ENCODE data around the gene CLIP3.

The CLIP3 gene

GRCh38 chr19:35977446-35978222 lies 55.0 kb downstream of the CLIP3 start:
- Histone ChIP-seq H3K27ac (ENCODE audit: insufficient read depth, low read length, poor library complexity, severe bottlenecking) (no peak overlapping the region), H3K9me3 (ENCODE audit: control insufficient read depth, low read length) (no peaks in the 10 kb centered on the region), H3K36me3 (ENCODE audit: control insufficient read depth, insufficient read depth, low read length) (no peaks in the 10 kb centered on the region), H3K4me3 (ENCODE audit: insufficient read depth, low read depth, low read length, poor library complexity, severe bottlenecking) (no peak overlapping the region), H3K4me1 (ENCODE audit: control insufficient read depth, insufficient read depth, low read length, poor library complexity, severe bottlenecking) (no peaks in the 10 kb centered on the region), H3K27me3 (replicated peaks; ENCODE audit: control insufficient read depth, insufficient read depth, low read length, poor library complexity, severe bottlenecking) (no peaks in the 10 kb centered on the region)
- DNase-seq, result no peak

- H3K27me3 ChIP-seq (replicated peaks; ENCODE audit: control insufficient read depth, insufficient read depth, low read length, poor library complexity, severe bottlenecking), result no peaks in the 10 kb centered on the region
Observed at GRCh38 chr19:35975608-35976214, 57.0 kb downstream of the CLIP3 start.

GRCh38 chr19:35973487-35973886 lies 59.2 kb downstream of the CLIP3 start:
- no peak for DNase-seq
- Histone ChIP-seq H3K4me3 (ENCODE audit: insufficient read depth, low read depth, low read length, poor library complexity, severe bottlenecking) (no peak overlapping the region), H3K27ac (ENCODE audit: insufficient read depth, low read length, poor library complexity, severe bottlenecking) (no peak overlapping the region), H3K36me3 (ENCODE audit: control insufficient read depth, insufficient read depth, low read length) (no peaks in the 10 kb centered on the region), H3K27me3 (replicated peaks; ENCODE audit: control insufficient read depth, insufficient read depth, low read length, poor library complexity, severe bottlenecking) (no peaks in the 10 kb centered on the region), H3K9me3 (ENCODE audit: control insufficient read depth, low read length) (no peaks in the 10 kb centered on the region), H3K4me1 (ENCODE audit: control insufficient read depth, insufficient read depth, low read length, poor library complexity, severe bottlenecking) (no peaks in the 10 kb centered on the region)

More at GRCh38 chr19:35975608-35976214, 57.0 kb downstream of the CLIP3 start:
- Histone ChIP-seq H3K9me3 (ENCODE audit: control insufficient read depth, low read length) (no peaks in the 10 kb centered on the region), H3K27ac (ENCODE audit: insufficient read depth, low read length, poor library complexity, severe bottlenecking) (no peak overlapping the region), H3K4me3 (ENCODE audit: insufficient read depth, low read depth, low read length, poor library complexity, severe bottlenecking) (no peak overlapping the region), H3K4me1 (ENCODE audit: control insufficient read depth, insufficient read depth, low read length, poor library complexity, severe bottlenecking) (no peaks in the 10 kb centered on the region), H3K36me3 (ENCODE audit: control insufficient read depth, insufficient read depth, low read length) (no peaks in the 10 kb centered on the region)
- DNase-seq, result no peak

GRCh38 chr19:35966771-35967170 lies 65.9 kb downstream of the CLIP3 start:
- H3K4me1 ChIP-seq (ENCODE audit: control insufficient read depth, insufficient read depth, low read length, poor library complexity, severe bottlenecking), result no peaks in the 10 kb centered on the region
- DNase-seq, result no peak
- no peaks in the 10 kb centered on the region for H3K36me3 ChIP-seq (ENCODE audit: control insufficient read depth, insufficient read depth, low read length)
- no peak overlapping the region for H3K4me3 ChIP-seq (ENCODE audit: insufficient read depth, low read depth, low read length, poor library complexity, severe bottlenecking)
- no peaks in the 10 kb centered on the region for H3K9me3 ChIP-seq (ENCODE audit: control insufficient read depth, low read length)
- H3K27me3 ChIP-seq (replicated peaks; ENCODE audit: control insufficient read depth, insufficient read depth, low read length, poor library complexity, severe bottlenecking), result no peaks in the 10 kb centered on the region
- H3K27ac ChIP-seq (ENCODE audit: insufficient read depth, low read length, poor library complexity, severe bottlenecking), result no peak overlapping the region
